Measurements from ENCODE around the gene FAM3A.
A peak's percentile ranks its signal among the peaks of the same experiment; 100 is the strongest.

Gene FAM3A

GRCh38 chrX:154547245-154548027 is 31.4 kb upstream of the FAM3A start, which contains the start of gene IKBKG:
IKBKG (plus strand) TSS chrX:154547620; CDS start chrX:154552003, 4,383 bp downstream.
- no peak for TF ChIP-seq ZNF274 (IDR thresholded peaks at IDR 0.05; ENCODE audit: low read depth, low read length)
- TF ChIP-seq YY1 (IDR thresholded peaks at IDR 0.05; ENCODE audit: insufficient read depth, insufficient read length) = no peak
- TF ChIP-seq SUZ12 (IDR thresholded peaks at IDR 0.05; ENCODE audit: extremely low read depth, insufficient read depth, insufficient read length) = no peak
- Histone ChIP-seq H3K4me1 (ENCODE audit: insufficient read depth, insufficient read length) (no peaks in the 10 kb centered on the region), H3K9ac (ENCODE audit: insufficient read length, low read depth) (peak within 1 kb of the TSS; percentile 83), H3K9me3 (ENCODE audit: insufficient read depth, low read length) (no peaks in the 10 kb centered on the region), H3K27me3 (ENCODE audit: insufficient read depth, insufficient read length) (no peaks in the 10 kb centered on the region), H3K4me3 (ENCODE audit: insufficient read length, low read depth) (peak within 1 kb of the TSS; percentile 59), H3K36me3 (ENCODE audit: insufficient read depth, insufficient read length, low read length) (peaks cover 17% of the 10 kb centered on the region)
- peak; percentile 54 for DNase-seq (ENCODE audit: low read depth, low spot score)

- peak within 1 kb of the TSS; percentile 59 for H3K4me3 ChIP-seq (ENCODE audit: insufficient read length, low read depth)
- no peak for DNase-seq (ENCODE audit: low read depth, low spot score)
- H3K9ac ChIP-seq (ENCODE audit: insufficient read length, low read depth) = peak within 1 kb of the TSS; percentile 83
- peaks cover 16% of the 10 kb centered on the region for H3K36me3 ChIP-seq (ENCODE audit: insufficient read depth, insufficient read length, low read length)
- no peaks in the 10 kb centered on the region for H3K9me3 ChIP-seq (ENCODE audit: insufficient read depth, low read length)
- no peaks in the 10 kb centered on the region for H3K4me1 ChIP-seq (ENCODE audit: insufficient read depth, insufficient read length)
- TF ChIP-seq ZNF274 (IDR thresholded peaks at IDR 0.05; ENCODE audit: low read depth, low read length) (no peak), SUZ12 (IDR thresholded peaks at IDR 0.05; ENCODE audit: extremely low read depth, insufficient read depth, insufficient read length) (no peak), YY1 (IDR thresholded peaks at IDR 0.05; ENCODE audit: insufficient read depth, insufficient read length) (no peak)
- no peaks in the 10 kb centered on the region for H3K27me3 ChIP-seq (ENCODE audit: insufficient read depth, insufficient read length)
Measured at GRCh38 chrX:154546354-154547244, 30.6 kb upstream of the FAM3A start, which contains the start of gene G6PD. G6PD (minus strand) TSS chrX:154546846; CDS start chrX:154546155, 691 bp downstream.

GRCh38 chrX:154545673-154546274 is 29.7 kb upstream of the FAM3A start:
- TF ChIP-seq YY1 (IDR thresholded peaks at IDR 0.05; ENCODE audit: insufficient read depth, insufficient read length) (no peak), ZNF274 (IDR thresholded peaks at IDR 0.05; ENCODE audit: low read depth, low read length) (no peak), SUZ12 (IDR thresholded peaks at IDR 0.05; ENCODE audit: extremely low read depth, insufficient read depth, insufficient read length) (no peak)
- H3K27me3 ChIP-seq (ENCODE audit: insufficient read depth, insufficient read length) = no peaks in the 10 kb centered on the region
- peak overlapping the region; percentile 32 for H3K9ac ChIP-seq (ENCODE audit: insufficient read length, low read depth)
- peak overlapping the region; percentile 59 for H3K4me3 ChIP-seq (ENCODE audit: insufficient read length, low read depth)
- peaks cover 22% of the 10 kb centered on the region for H3K36me3 ChIP-seq (ENCODE audit: insufficient read depth, insufficient read length, low read length)
- no peak for DNase-seq (ENCODE audit: low read depth, low spot score)
- H3K9me3 ChIP-seq (ENCODE audit: insufficient read depth, low read length) = no peaks in the 10 kb centered on the region
- no peaks in the 10 kb centered on the region for H3K4me1 ChIP-seq (ENCODE audit: insufficient read depth, insufficient read length)

GRCh38 chrX:154542723-154543424 is 26.8 kb upstream of the FAM3A start:
- peaks cover 28% of the 10 kb centered on the region for H3K36me3 ChIP-seq (ENCODE audit: insufficient read depth, insufficient read length, low read length)
- H3K27me3 ChIP-seq (ENCODE audit: insufficient read depth, insufficient read length) = no peaks in the 10 kb centered on the region
- no peaks in the 10 kb centered on the region for H3K9me3 ChIP-seq (ENCODE audit: insufficient read depth, low read length)
- H3K4me1 ChIP-seq (ENCODE audit: insufficient read depth, insufficient read length) = no peaks in the 10 kb centered on the region
- no peak for TF ChIP-seq YY1 (IDR thresholded peaks at IDR 0.05; ENCODE audit: insufficient read depth, insufficient read length)
- TF ChIP-seq ZNF274 (IDR thresholded peaks at IDR 0.05; ENCODE audit: low read depth, low read length) = no peak
- no peak for TF ChIP-seq SUZ12 (IDR thresholded peaks at IDR 0.05; ENCODE audit: extremely low read depth, insufficient read depth, insufficient read length)
- H3K4me3 ChIP-seq (ENCODE audit: insufficient read length, low read depth) = no peak overlapping the region
- no peak for DNase-seq (ENCODE audit: low read depth, low spot score)
- H3K9ac ChIP-seq (ENCODE audit: insufficient read length, low read depth) = no peak overlapping the region

GRCh38 chrX:154541896-154542722 is 26.1 kb upstream of the FAM3A start:
- Histone ChIP-seq H3K9ac (ENCODE audit: insufficient read length, low read depth) (no peak overlapping the region), H3K4me1 (ENCODE audit: insufficient read depth, insufficient read length) (no peaks in the 10 kb centered on the region), H3K4me3 (ENCODE audit: insufficient read length, low read depth) (no peak overlapping the region), H3K36me3 (ENCODE audit: insufficient read depth, insufficient read length, low read length) (peaks cover 28% of the 10 kb centered on the region), H3K9me3 (ENCODE audit: insufficient read depth, low read length) (no peaks in the 10 kb centered on the region), H3K27me3 (ENCODE audit: insufficient read depth, insufficient read length) (no peaks in the 10 kb centered on the region)
- TF ChIP-seq SUZ12 (IDR thresholded peaks at IDR 0.05; ENCODE audit: extremely low read depth, insufficient read depth, insufficient read length) = no peak
- no peak for TF ChIP-seq ZNF274 (IDR thresholded peaks at IDR 0.05; ENCODE audit: low read depth, low read length)
- TF ChIP-seq YY1 (IDR thresholded peaks at IDR 0.05; ENCODE audit: insufficient read depth, insufficient read length) = no peak
- DNase-seq (ENCODE audit: low read depth, low spot score) = no peak

GRCh38 chrX:154541589-154541895 is 25.5 kb upstream of the FAM3A start:
- H3K4me1 ChIP-seq (ENCODE audit: insufficient read depth, insufficient read length) = no peaks in the 10 kb centered on the region

More at GRCh38 chrX:154541589-154541895, 25.5 kb upstream of the FAM3A start:
- H3K36me3 ChIP-seq (ENCODE audit: insufficient read depth, insufficient read length, low read length) = peaks cover 28% of the 10 kb centered on the region
- TF ChIP-seq YY1 (IDR thresholded peaks at IDR 0.05; ENCODE audit: insufficient read depth, insufficient read length) (no peak), ZNF274 (IDR thresholded peaks at IDR 0.05; ENCODE audit: low read depth, low read length) (no peak), SUZ12 (IDR thresholded peaks at IDR 0.05; ENCODE audit: extremely low read depth, insufficient read depth, insufficient read length) (no peak)
- H3K27me3 ChIP-seq (ENCODE audit: insufficient read depth, insufficient read length) = no peaks in the 10 kb centered on the region
- H3K9me3 ChIP-seq (ENCODE audit: insufficient read depth, low read length) = no peaks in the 10 kb centered on the region
- no peak overlapping the region for H3K9ac ChIP-seq (ENCODE audit: insufficient read length, low read depth)
- H3K4me3 ChIP-seq (ENCODE audit: insufficient read length, low read depth) = no peak overlapping the region
- DNase-seq (ENCODE audit: low read depth, low spot score) = no peak
